Fibroblast of lung (primary cell): ENCODE data around the gene KLHL25. TPM values are rescaled to one million over a fixed set of nuclear protein-coding genes. Genes with fewer than 3 reads are reported as not detected.
A peak's percentile ranks its signal among the peaks of the same experiment; 100 is the strongest.

ENCODE experiments used
- DNase-seq, 2 donors: peaks; one replicate each; pipeline versions ENCODE4 v3.0.0 to v3.0.0-alpha.2; 2010; ENCODE audit warnings: low read depth in 2 of 2
- H2AFZ ChIP-seq: 2 replicates; pipeline ENCODE4 v1.5.1; 2012; ENCODE audit warnings: low read length, control low read depth, inconsistent platforms
- H3K27ac ChIP-seq: 2 replicates; pipeline ENCODE4 v1.5.1; 2011; ENCODE audit warnings: low read length, control low read depth; ENCODE audit not compliant: insufficient read depth
- H3K27me3 ChIP-seq: 2 replicates; pipeline ENCODE4 v1.5.1; 2011; ENCODE audit warnings: mild to moderate bottlenecking, low read length; ENCODE audit not compliant: control insufficient read depth, insufficient read depth
- H3K36me3 ChIP-seq: 2 replicates; pipeline ENCODE4 v1.5.1; 2011; ENCODE audit warnings: low read length; ENCODE audit not compliant: control insufficient read depth, insufficient read depth
- H3K4me1 ChIP-seq: 2 replicates; pipeline ENCODE4 v1.5.1; 2011; ENCODE audit warnings: low read length; ENCODE audit not compliant: control insufficient read depth, insufficient read depth; ENCODE audit errors: extremely low read depth
- H3K4me2 ChIP-seq: 2 replicates; pipeline ENCODE4 v1.5.1; 2011; ENCODE audit warnings: low read length, control low read depth; ENCODE audit not compliant: insufficient read depth; ENCODE audit errors: extremely low read depth
- H3K4me3 ChIP-seq, 4 experiments: fragments of 200-600 bp in 1 of 4; sonication (generic) in 1 of 4; replicated peaks in 1 of 4; 2 replicates each; pipeline ENCODE4 v1.5.1; 2011 to 2016; ENCODE audit warnings: low read length in 4 of 4, low read depth in 3 of 4, mild to moderate bottlenecking in 3 of 4, control low read depth in 2 of 4, inconsistent platforms in 1 of 4, mixed read lengths in 1 of 4; ENCODE audit not compliant: insufficient read depth in 1 of 4; ENCODE audit errors: control extremely low read depth in 1 of 4
- H3K79me2 ChIP-seq: 2 replicates; pipeline ENCODE4 v1.5.1; 2012; ENCODE audit warnings: mild to moderate bottlenecking, low read length, inconsistent platforms; ENCODE audit not compliant: control insufficient read depth, insufficient read depth
- H3K9ac ChIP-seq: 2 replicates; pipeline ENCODE4 v1.5.1; 2011; ENCODE audit warnings: mild to moderate bottlenecking, low read length, control low read depth; ENCODE audit not compliant: insufficient read depth
- H3K9me3 ChIP-seq: 2 replicates; pipeline ENCODE4 v1.5.1; 2012; ENCODE audit warnings: low read depth, low read length; ENCODE audit not compliant: control insufficient read depth, insufficient read depth
- H4K20me1 ChIP-seq: 2 replicates; pipeline ENCODE4 v1.5.1; 2011; ENCODE audit warnings: low read length; ENCODE audit not compliant: control insufficient read depth, insufficient read depth; ENCODE audit errors: extremely low read depth
- EZH2 ChIP-seq: IDR thresholded peaks from 2 replicates; pipeline ENCODE4 v1.5.1; 2012; ENCODE audit warnings: low read length, control low read depth, mild to moderate bottlenecking; ENCODE audit errors: missing control alignments
- polyA plus RNA-seq, 2 donors: library from polyadenylated mRNA; depleted of rRNA in 1 of 2; stranded (reverse) in 1 of 2; unstranded in 1 of 2; fragments of >200 nt; gene quantifications; 2 replicates each; pipeline ENCODE4 v1.2.1, GENCODE V29; 2011 to 2012; ENCODE audit warnings: missing spikeins in 1 of 2
- total RNA-seq: library from RNA; depleted of rRNA; stranded (reverse); fragments of >200 nt; gene quantifications from 2 replicates; pipeline ENCODE4 v1.2.1, GENCODE V29; 2014
- TF ChIP-seq, protein P1 (sequence below), 2 donors: IDR thresholded peaks in 1 of 2; conservative IDR thresholded peaks in 1 of 2; 1 replicate in 1 of 2; 2 replicates in 1 of 2; pipeline ENCODE4 v1.5.1; 2011 to 2012; ENCODE audit warnings: low read length in 2 of 2, control low read depth in 1 of 2, inconsistent platforms in 1 of 2, low read depth in 1 of 2, mild to moderate bottlenecking in 1 of 2

The KLHL25 gene
- total and polyA plus RNA-seq, 2 donors (not counting 1 experiment from before 2014, with no cell fraction given), result 1.4 to 5.4 TPM

GRCh38 chr15:85771781-85772445, 22.8 kb downstream of the KLHL25 start:
- DNase-seq, result peak; percentile 33 to 72
- no peaks in the 10 kb centered on the region for H4K20me1 ChIP-seq
- H3K79me2 ChIP-seq, result no peaks in the 10 kb centered on the region
- TF ChIP-seq EZH2, result no peak
- TF ChIP-seq, protein P1, sequence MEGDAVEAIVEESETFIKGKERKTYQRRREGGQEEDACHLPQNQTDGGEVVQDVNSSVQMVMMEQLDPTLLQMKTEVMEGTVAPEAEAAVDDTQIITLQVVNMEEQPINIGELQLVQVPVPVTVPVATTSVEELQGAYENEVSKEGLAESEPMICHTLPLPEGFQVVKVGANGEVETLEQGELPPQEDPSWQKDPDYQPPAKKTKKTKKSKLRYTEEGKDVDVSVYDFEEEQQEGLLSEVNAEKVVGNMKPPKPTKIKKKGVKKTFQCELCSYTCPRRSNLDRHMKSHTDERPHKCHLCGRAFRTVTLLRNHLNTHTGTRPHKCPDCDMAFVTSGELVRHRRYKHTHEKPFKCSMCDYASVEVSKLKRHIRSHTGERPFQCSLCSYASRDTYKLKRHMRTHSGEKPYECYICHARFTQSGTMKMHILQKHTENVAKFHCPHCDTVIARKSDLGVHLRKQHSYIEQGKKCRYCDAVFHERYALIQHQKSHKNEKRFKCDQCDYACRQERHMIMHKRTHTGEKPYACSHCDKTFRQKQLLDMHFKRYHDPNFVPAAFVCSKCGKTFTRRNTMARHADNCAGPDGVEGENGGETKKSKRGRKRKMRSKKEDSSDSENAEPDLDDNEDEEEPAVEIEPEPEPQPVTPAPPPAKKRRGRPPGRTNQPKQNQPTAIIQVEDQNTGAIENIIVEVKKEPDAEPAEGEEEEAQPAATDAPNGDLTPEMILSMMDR (conservative IDR thresholded peaks at IDR 0.05 in 1 of 2, IDR thresholded peaks at IDR 0.05 in 1 of 2; ENCODE audit: low read depth in 1 of 2, low read length in 2 of 2), result no peak
- H3K4me2 ChIP-seq, result peak overlapping the region; percentile 45
- H3K27me3 ChIP-seq, result no peaks in the 10 kb centered on the region
- H3K4me1 ChIP-seq, result no peaks in the 10 kb centered on the region
- no peak overlapping the region for H2AFZ ChIP-seq
- no peaks in the 10 kb centered on the region for H3K9me3 ChIP-seq
- no peak overlapping the region for H3K4me3 ChIP-seq
- no peak overlapping the region for H3K9ac ChIP-seq
- no peak overlapping the region for H3K27ac ChIP-seq
- H3K36me3 ChIP-seq, result no peaks in the 10 kb centered on the region

- no peaks in the 10 kb centered on the region for H3K36me3 ChIP-seq
- H3K4me1 ChIP-seq, result no peaks in the 10 kb centered on the region
- DNase-seq, result no peak
- no peaks in the 10 kb centered on the region for H3K79me2 ChIP-seq
- no peak overlapping the region for H3K4me2 ChIP-seq
- TF ChIP-seq, protein P1 (conservative IDR thresholded peaks at IDR 0.05 in 1 of 2, IDR thresholded peaks at IDR 0.05 in 1 of 2; ENCODE audit: low read depth in 1 of 2, low read length in 2 of 2), result no peak
- no peak for TF ChIP-seq EZH2
- H3K27me3 ChIP-seq, result no peaks in the 10 kb centered on the region
- no peak overlapping the region for H3K9ac ChIP-seq
- H3K4me3 ChIP-seq, result no peak overlapping the region
- no peaks in the 10 kb centered on the region for H4K20me1 ChIP-seq
- no peaks in the 10 kb centered on the region for H3K9me3 ChIP-seq
- H2AFZ ChIP-seq, result no peak overlapping the region
- no peak overlapping the region for H3K27ac ChIP-seq
These were observed 23.5 kb downstream of the KLHL25 start for GRCh38 chr15:85771271-85771670.

DNA sequence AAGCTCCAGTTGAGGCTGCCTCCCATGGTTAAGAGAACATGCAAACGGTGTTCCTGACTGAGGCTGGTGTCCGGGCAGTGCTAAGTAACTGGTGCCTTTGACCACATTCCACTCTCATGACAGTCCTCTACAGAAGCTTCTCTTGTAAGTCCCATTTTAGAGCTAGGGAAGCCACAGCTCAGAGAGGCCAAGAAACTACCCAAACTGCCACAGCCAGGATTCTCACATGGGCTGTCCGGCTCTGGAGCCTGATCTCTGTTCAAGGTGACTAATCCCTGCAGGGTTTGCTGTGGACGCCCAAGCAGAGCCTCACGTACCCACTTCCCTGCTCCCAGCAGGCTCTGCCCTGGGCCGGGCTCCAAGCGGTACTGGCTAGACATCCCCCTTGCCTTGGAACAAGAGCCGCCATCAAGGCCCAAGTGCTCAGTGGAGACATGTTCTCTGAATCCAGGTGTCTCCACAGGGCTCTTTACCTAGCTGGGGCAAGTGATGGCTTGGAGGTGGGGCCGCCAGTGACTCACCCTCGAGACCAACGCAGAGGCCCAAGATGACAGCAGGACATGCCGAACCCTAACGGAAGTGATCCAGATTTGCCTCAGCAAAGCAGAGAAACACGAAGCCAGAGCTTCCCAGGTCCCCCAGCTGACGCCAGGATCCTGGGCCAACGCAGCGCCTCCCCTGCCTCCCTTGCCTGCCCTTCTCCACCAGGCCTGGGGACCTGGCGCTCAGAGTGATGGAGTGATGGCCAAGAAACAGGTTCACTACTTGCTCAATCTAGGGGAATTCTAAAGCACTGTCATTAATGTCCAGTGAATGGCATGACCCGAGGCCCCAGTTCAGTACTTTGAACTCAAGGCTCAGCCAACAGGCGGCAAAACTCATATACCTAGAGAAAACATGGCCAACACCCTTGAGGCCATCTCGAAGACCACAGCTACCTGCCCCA, 24.4 kb downstream of the KLHL25 start:
- Histone ChIP-seq H2AFZ (no peak overlapping the region), H3K4me2 (no peak overlapping the region), H3K27ac (no peak overlapping the region), H3K9me3 (no peaks in the 10 kb centered on the region), H3K36me3 (no peaks in the 10 kb centered on the region), H4K20me1 (no peaks in the 10 kb centered on the region), H3K4me1 (no peaks in the 10 kb centered on the region), H3K27me3 (no peaks in the 10 kb centered on the region), H3K79me2 (no peaks in the 10 kb centered on the region), H3K9ac (no peak overlapping the region), H3K4me3 (no peak overlapping the region)
- TF ChIP-seq, protein P1 (conservative IDR thresholded peaks at IDR 0.05 in 1 of 2, IDR thresholded peaks at IDR 0.05 in 1 of 2; ENCODE audit: low read depth in 1 of 2, low read length in 2 of 2), result no peak
- TF ChIP-seq EZH2, result no peak
- DNase-seq, result peak in 1 of 2 donors; percentile 45
